Hepatocyte (in vitro differentiated cells): ENCODE measurements around the gene CCDC192.

Experiments used
- EZH2 ChIP-seq: fragments of 200-600 bp; sonication (generic); IDR thresholded peaks from 2 replicates; pipeline ENCODE4 v1.6.1; 2016; ENCODE audit warnings: antibody characterized with exemption, mild to moderate bottlenecking, borderline replicate concordance
- TF ChIP-seq, protein P1 (sequence below): fragments of 200-600 bp; sonication (generic); IDR thresholded peaks from 2 replicates; pipeline ENCODE4 v1.5.1; 2016; ENCODE audit warnings: antibody characterized with exemption, mild to moderate bottlenecking; ENCODE audit not compliant: poor library complexity

DNA sequence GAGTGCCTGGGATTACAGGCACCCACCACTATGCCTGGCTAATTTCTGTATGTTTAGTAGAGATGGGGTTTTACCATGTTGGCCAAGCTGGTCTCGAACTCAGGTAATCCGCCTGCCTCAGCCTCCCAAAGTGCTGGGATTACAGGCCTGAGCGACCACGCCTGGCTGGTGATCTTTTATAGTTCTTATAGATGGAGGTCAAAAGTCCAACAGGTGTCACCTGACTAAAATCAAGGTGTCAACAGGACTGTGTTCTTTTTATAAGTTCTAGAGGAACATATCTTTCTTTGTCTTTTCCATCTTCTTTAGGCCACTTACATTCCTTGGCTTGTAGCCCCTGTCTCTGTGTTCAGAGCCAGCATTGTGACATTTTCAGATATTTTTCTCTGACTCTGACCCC is 224.9 kb downstream of the CCDC192 start:
- no peak for TF ChIP-seq EZH2
- TF ChIP-seq, protein P1, sequence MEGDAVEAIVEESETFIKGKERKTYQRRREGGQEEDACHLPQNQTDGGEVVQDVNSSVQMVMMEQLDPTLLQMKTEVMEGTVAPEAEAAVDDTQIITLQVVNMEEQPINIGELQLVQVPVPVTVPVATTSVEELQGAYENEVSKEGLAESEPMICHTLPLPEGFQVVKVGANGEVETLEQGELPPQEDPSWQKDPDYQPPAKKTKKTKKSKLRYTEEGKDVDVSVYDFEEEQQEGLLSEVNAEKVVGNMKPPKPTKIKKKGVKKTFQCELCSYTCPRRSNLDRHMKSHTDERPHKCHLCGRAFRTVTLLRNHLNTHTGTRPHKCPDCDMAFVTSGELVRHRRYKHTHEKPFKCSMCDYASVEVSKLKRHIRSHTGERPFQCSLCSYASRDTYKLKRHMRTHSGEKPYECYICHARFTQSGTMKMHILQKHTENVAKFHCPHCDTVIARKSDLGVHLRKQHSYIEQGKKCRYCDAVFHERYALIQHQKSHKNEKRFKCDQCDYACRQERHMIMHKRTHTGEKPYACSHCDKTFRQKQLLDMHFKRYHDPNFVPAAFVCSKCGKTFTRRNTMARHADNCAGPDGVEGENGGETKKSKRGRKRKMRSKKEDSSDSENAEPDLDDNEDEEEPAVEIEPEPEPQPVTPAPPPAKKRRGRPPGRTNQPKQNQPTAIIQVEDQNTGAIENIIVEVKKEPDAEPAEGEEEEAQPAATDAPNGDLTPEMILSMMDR: no peak
